IPS DF 6.9 (cell line): ENCODE results near the gene ABLIM2.

Experiments
- DNase-seq: peaks from one replicate; pipeline ENCODE4 v3.0.0-alpha.2; 2013; ENCODE audit warnings: low read depth, low spot score
- H3K27ac ChIP-seq: one replicate; pipeline ENCODE4 v1.5.1; 2013; ENCODE audit warnings: low read length, control low read depth
- H3K27me3 ChIP-seq: 2 replicates; pipeline ENCODE4 v1.6.1; 2013; ENCODE audit warnings: mild to moderate bottlenecking, low read length; ENCODE audit not compliant: control insufficient read depth, insufficient read depth
- H3K36me3 ChIP-seq: 2 replicates; pipeline ENCODE4 v1.6.1; 2013; ENCODE audit warnings: low read length; ENCODE audit not compliant: control insufficient read depth, insufficient read depth
- H3K4me1 ChIP-seq: 2 replicates; pipeline ENCODE4 v1.6.1; 2013; ENCODE audit warnings: low read length; ENCODE audit not compliant: control insufficient read depth, insufficient read depth
- H3K4me3 ChIP-seq: 2 replicates; pipeline ENCODE4 v1.5.1; 2013; ENCODE audit warnings: mild to moderate bottlenecking, low read length
- H3K9me3 ChIP-seq: 2 replicates; pipeline ENCODE4 v1.6.1; 2013; ENCODE audit warnings: low read length, inconsistent platforms; ENCODE audit not compliant: control insufficient read depth, insufficient read depth
- WGBS: extraction: QIAGEN DNeasy Blood & Tissue Kit; methylation state at CpG from one replicate; pipeline ENCODE4 v1.1.7; 2013; ENCODE audit warnings: mixed read lengths, missing lambda C conversion rate; ENCODE audit not compliant: insufficient read length, insufficient coverage; 5-methylcytosine and 5-hydroxymethylcytosine counted together

ABLIM2 gene

DNA sequence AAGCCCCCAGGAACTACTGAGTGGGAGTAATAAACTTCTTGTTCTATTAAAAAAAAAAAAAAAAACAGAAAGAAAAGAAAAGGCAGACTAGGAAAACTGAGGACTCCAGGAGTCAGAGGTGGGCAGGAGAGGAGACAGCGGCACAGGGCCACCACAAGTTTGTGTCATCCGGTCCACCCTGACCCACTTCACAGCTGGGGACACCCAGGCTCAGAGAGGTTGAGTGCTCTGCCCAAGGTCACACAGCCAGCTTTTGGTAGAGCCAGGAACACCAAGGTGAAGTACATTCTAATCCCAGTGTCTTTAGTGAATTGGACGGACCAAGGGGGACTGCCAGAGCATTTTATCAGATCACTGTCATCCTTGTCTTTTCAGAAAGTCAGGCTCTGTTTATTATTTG, 16.4 kb upstream of the ABLIM2 start:
- no CpG with 5 or more reads among the region's 3 CpGs for WGBS
- no peak for DNase-seq
- Histone ChIP-seq H3K4me3 (no peak overlapping the region), H3K36me3 (no peaks in the 10 kb centered on the region), H3K27me3 (no peaks in the 10 kb centered on the region), H3K4me1 (no peaks in the 10 kb centered on the region), H3K27ac (no peak overlapping the region), H3K9me3 (no peaks in the 10 kb centered on the region)

DNA sequence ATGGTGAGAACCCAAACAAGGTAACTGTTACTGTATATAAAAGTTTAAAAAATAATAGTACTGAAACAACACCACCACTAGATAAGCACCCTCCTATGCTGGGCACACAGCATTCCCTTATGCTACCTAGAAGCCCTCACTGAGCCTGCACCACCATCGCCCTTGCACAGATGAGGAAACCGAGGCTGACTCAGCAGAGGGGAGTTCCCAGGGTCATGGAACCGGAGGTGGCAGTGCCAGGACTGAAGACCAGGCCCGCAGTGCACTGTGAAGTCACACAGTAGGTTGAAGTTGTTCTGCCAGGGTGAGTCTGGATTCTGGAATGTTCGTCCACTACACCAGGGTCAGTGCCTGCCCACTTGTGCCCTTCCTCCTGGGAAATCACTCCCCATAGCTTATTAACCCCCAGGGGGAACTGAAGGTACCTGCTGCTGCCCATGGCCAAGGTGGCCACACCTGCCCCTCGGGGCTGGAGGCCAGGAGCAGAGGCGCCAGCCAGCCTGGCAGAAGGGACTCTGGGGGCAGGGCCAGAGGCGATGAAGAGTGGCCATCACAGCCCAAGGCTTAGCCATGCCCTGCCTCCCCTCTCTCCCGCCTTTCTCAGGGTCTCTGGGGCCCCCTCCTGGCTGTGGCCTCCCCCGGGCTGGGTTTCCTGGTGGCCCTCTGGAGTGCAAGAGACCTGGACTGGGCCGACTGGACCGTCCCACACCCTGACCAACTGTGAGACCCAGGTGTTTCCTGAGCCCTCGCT, 15.1 kb upstream of the ABLIM2 start:
- H3K9me3 ChIP-seq = no peaks in the 10 kb centered on the region
- H3K27me3 ChIP-seq = no peaks in the 10 kb centered on the region
- H3K36me3 ChIP-seq = no peaks in the 10 kb centered on the region
- H3K4me3 ChIP-seq = no peak overlapping the region
- no CpG with 5 or more reads among the region's 13 CpGs for WGBS
- DNase-seq = no peak
- H3K27ac ChIP-seq = no peak overlapping the region
- H3K4me1 ChIP-seq = no peaks in the 10 kb centered on the region

DNA sequence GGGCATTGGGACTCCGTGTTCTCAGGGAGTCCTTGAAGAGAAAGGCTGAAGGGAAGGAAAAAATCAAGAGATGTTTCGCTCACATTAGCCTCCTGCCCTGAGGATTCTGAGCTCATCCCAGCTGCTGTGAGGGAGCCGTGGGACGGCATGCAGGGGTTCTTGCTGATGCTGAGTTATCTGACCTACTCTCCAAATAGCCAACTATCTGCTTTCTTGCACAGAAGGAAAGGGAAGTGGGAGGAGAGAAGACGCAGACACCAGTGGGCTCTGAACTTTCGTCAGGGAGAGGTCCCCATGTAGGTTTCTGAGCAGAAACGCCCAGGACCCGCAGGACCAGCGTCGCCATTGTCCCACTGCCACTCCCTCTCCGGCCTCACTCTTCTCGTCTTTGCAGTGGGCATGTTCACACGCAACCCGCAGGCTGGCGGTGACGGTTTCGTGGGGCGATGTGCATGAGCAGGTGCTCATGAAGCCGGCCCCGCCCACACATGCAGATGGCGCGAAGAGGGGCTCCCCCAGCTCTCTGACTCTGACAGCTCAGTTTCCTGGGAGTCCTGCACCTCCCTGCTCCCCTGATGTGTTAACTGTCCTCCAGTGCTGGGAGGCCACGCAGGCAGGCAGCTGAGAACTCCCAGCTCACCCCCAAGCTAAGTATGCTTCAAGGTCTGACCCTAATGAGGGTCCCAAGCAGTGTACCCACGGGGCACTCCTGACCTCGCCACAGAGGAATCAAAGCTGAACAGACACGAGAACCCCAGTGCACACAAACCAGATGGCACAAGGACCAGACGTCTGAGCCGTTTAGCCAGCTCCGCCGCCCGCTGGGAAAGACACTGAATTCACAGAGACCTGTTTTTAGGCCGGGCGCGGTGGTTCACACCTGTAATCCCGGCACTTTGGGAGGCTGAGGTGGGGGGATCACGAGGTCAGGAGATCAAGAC, 13.6 kb upstream of the ABLIM2 start:
- no peak for DNase-seq
- no peaks in the 10 kb centered on the region for H3K9me3 ChIP-seq
- H3K4me1 ChIP-seq = no peaks in the 10 kb centered on the region
- no peak overlapping the region for H3K4me3 ChIP-seq
- no peaks in the 10 kb centered on the region for H3K27me3 ChIP-seq
- no peak overlapping the region for H3K27ac ChIP-seq
- no peaks in the 10 kb centered on the region for H3K36me3 ChIP-seq
- no CpG with 5 or more reads among the region's 36 CpGs for WGBS

DNA sequence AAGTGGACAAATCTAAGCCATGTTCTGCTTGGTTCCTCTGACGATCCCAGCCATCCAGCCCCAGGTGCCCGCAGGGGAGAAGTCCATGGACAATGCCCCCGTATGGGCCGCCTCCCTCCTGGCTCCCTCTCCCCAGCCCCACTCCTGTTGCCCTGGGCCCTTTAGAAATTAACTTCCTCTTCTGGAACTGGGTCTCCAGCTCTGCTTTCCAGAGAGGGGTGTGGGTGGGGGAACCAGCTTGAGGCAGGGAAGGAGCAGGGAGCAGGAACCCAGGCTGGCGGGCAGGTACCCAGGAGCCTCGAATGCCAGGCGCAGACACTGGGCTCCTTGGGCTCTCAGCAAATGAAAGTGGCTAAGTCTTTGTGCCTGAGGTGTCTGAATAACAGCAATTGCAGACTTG, 12.7 kb upstream of the ABLIM2 start:
- no CpG with 5 or more reads among the region's 7 CpGs for WGBS
- H3K4me3 ChIP-seq = no peak overlapping the region
- no peaks in the 10 kb centered on the region for H3K4me1 ChIP-seq
- H3K36me3 ChIP-seq = no peaks in the 10 kb centered on the region
- DNase-seq = no peak
- no peak overlapping the region for H3K27ac ChIP-seq
- H3K9me3 ChIP-seq = no peaks in the 10 kb centered on the region
- H3K27me3 ChIP-seq = no peaks in the 10 kb centered on the region

DNA sequence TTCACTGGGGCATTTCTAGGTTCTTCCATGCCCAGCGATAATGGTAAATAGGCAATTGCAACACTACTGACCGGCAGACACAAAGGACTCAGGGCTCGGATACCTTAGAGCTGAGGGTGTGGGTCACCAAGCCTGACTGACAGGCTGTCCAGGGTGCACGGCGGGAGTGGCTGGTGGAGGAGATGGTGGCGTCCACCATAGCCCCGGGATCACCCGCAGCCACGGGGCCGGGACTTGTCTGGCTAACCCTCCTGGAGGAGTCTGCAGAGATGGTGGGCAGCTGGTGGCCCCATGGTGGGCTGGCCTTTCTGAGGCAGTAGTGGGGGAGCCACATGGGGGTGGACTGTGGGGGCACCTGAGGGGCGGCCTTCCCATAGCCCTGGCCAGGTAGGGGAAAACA, 11.7 kb upstream of the ABLIM2 start:
- H3K27ac ChIP-seq = no peak overlapping the region
- no CpG with 5 or more reads among the region's 11 CpGs for WGBS
- H3K4me1 ChIP-seq = no peaks in the 10 kb centered on the region
- H3K27me3 ChIP-seq = no peaks in the 10 kb centered on the region
- no peaks in the 10 kb centered on the region for H3K9me3 ChIP-seq
- H3K36me3 ChIP-seq = no peaks in the 10 kb centered on the region
- no peak for DNase-seq
- H3K4me3 ChIP-seq = no peak overlapping the region

DNA sequence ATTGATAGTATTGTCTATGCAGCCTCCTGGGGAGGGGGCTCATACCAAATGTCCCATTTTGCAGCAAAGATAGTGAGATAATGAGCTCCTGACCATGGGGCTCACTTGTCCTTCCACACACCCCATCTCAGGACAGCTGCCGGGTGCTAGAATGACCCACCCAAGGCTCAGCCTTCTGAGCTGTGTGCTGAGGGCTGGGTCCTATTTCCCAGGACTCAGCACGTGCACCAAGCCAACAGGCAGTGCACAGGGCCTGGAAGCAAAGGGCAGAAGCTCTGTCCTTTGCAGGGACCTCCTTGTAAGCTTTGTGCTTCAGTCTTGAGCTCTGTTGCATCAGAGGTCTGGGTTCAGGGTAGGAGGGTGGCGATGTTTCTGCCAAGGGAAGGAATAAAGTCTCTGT, 11.2 kb upstream of the ABLIM2 start:
- no peak overlapping the region for H3K4me3 ChIP-seq
- no peaks in the 10 kb centered on the region for H3K9me3 ChIP-seq
- no peaks in the 10 kb centered on the region for H3K36me3 ChIP-seq
- DNase-seq = no peak
- H3K27ac ChIP-seq = no peak overlapping the region
- H3K4me1 ChIP-seq = no peaks in the 10 kb centered on the region
- WGBS = no CpG with 5 or more reads among the region's 3 CpGs
- no peaks in the 10 kb centered on the region for H3K27me3 ChIP-seq

DNA sequence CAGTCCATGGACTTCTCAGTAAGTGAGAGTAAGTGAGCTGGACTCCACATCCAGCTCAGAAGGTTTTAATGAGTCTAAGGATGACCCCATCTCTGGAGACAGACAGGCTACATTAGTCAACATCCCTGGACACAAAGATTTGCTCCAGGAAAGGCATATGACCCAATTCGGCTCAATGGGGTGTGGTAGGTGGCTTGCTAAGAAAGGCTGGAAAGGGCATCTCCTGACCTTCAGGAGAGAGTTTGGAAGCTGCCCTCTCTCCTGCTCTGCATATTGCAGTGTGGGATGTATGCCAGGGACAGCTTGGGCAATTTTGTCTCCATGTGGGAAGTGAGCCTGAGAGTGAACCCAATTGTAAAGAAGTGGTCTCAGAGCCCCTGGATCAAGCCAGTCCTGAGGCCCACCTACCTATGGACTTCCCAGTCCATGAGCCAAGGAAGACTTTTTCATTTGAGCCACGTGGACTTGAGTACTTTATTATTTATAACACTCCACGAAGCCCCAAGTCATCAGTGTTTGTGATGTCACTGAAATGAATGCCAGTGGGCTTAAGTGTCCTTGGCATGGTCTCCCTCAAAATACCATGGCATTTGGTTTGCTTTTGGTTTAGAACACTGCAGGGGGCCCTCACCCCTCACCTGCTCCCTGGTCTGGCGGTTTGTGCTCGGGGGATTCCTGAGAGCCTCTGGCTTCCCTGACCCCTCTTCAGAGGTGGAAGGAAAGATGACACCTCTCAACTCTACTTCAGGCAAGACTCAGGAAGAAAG, 10.4 kb upstream of the ABLIM2 start:
- Histone ChIP-seq H3K27me3 (no peaks in the 10 kb centered on the region), H3K36me3 (no peaks in the 10 kb centered on the region), H3K27ac (no peak overlapping the region), H3K4me1 (no peaks in the 10 kb centered on the region), H3K4me3 (no peak overlapping the region), H3K9me3 (no peaks in the 10 kb centered on the region)
- no peak for DNase-seq
- WGBS = no CpG with 5 or more reads among the region's 5 CpGs

DNA sequence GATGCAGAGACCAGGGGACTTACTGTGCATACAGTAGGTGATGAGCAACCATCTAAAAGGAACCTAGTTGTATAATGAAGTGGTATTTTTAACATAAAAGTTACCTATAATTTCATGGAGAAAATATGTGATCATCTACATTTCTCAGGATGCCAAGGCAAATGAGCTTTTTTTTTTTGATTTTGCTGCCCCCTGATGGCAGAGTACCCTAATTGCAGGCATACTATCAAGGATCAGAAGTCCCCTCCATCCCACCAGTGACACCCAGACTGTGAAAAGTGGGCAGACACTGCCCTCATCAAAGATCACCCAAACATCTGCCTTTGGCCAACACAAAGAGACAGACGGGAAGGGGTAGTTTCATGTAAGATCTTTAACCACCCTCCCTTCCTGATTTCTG, 9.6 kb upstream of the ABLIM2 start:
- WGBS = no CpG with 5 or more reads among the region's 1 CpG
- Histone ChIP-seq H3K27ac (no peak overlapping the region), H3K27me3 (no peaks in the 10 kb centered on the region), H3K4me1 (no peaks in the 10 kb centered on the region), H3K9me3 (no peaks in the 10 kb centered on the region), H3K36me3 (no peaks in the 10 kb centered on the region), H3K4me3 (no peak overlapping the region)
- DNase-seq = no peak

DNA sequence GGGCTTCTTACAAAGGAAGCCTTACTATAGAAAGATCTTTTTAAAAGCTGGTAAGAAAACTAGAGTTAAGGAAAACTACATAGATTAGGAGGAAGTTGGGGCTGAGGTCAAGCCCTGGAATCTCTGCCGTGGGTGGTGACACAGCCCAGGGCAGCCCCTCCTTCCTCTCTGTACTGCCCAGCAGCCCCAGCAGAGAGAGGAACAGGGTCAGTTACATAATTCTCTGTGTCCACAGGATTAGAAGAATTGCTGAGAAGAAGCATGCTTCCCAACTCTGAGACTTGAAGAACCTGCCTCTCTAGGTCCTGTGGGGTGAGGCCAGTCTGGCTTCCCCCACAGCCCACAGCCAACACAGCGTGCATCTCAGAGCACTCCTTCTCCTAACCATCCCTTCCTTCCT, 9.2 kb upstream of the ABLIM2 start:
- Histone ChIP-seq H3K36me3 (no peaks in the 10 kb centered on the region), H3K4me3 (no peak overlapping the region), H3K27me3 (no peaks in the 10 kb centered on the region), H3K27ac (no peak overlapping the region), H3K9me3 (no peaks in the 10 kb centered on the region), H3K4me1 (no peaks in the 10 kb centered on the region)
- WGBS = no CpG with 5 or more reads among the region's 2 CpGs
- DNase-seq = no peak

DNA sequence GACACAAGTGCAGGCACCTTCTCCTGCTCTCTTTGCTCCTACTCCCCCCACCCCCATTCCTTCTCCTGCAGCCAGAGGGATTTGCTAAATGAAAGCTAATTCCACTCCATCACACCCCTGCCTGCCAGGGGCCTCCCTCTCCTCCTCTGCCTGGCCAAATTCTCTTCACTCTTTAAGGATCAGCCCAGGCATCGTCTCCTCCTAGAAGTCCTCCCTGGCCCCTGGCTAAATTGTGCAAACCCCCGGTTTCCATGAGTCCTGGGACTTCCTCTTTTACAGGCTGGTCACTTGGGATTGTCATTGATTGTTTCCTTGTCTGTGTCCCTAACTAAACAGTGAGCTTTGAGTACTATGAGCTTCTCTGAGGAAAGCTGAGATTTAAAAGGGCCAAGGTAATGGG, 8.7 kb upstream of the ABLIM2 start:
- no peak overlapping the region for H3K27ac ChIP-seq
- H3K4me3 ChIP-seq = no peak overlapping the region
- H3K27me3 ChIP-seq = no peaks in the 10 kb centered on the region
- H3K9me3 ChIP-seq = no peaks in the 10 kb centered on the region
- H3K36me3 ChIP-seq = no peaks in the 10 kb centered on the region
- H3K4me1 ChIP-seq = no peaks in the 10 kb centered on the region
- WGBS = no CpG with 5 or more reads among the region's 2 CpGs
- DNase-seq = no peak
